Activated CD4-positive, CD25-positive, alpha-beta regulatory T cell treated with anti-CD3 and anti-CD28 coated beads, Interleukin-2, amount 50 U/mL, for 16 hours (primary cell): ENCODE data around the gene PLXND1.

Experiments used
- DNase-seq: peaks from one replicate; pipeline ENCODE4 v3.0.0-alpha.2; 2020; ENCODE audit warnings: low read depth, low spot score

The PLXND1 gene

GRCh38 chr3:129563850-129564535, 42.5 kb downstream of the PLXND1 start:
- DNase-seq, result no peak

- DNase-seq, result no peak
Observed at GRCh38 chr3:129563332-129563731, 43.1 kb downstream of the PLXND1 start.

GRCh38 chr3:129562803-129563202, 43.7 kb downstream of the PLXND1 start:
- no peak for DNase-seq

- no peak for DNase-seq
Observed at GRCh38 chr3:129561619-129562248, 44.7 kb downstream of the PLXND1 start.

GRCh38 chr3:129560911-129561594, 45.4 kb downstream of the PLXND1 start:
- no peak for DNase-seq

GRCh38 chr3:129560269-129560787, 46.1 kb downstream of the PLXND1 start:
- no peak for DNase-seq

- DNase-seq, result no peak
Observed at GRCh38 chr3:129559565-129560079, 46.9 kb downstream of the PLXND1 start.

- DNase-seq, result no peak
Observed at GRCh38 chr3:129558772-129559564, 47.5 kb downstream of the PLXND1 start.

- no peak for DNase-seq
Observed at GRCh38 chr3:129558081-129558771, 48.2 kb downstream of the PLXND1 start.

GRCh38 chr3:129557548-129557894, 49.0 kb downstream of the PLXND1 start:
- DNase-seq, result no peak

- no peak for DNase-seq
Observed at GRCh38 chr3:129556890-129557547, 49.5 kb downstream of the PLXND1 start.

GRCh38 chr3:129556358-129556695, 50.1 kb downstream of the PLXND1 start:
- DNase-seq, result no peak

- no peak for DNase-seq
Observed at GRCh38 chr3:129555616-129556357, 50.7 kb downstream of the PLXND1 start.

- no peak for DNase-seq
Observed at GRCh38 chr3:129555153-129555550, 51.3 kb downstream of the PLXND1 start.

GRCh38 chr3:129554356-129555152, 51.9 kb downstream of the PLXND1 start:
- no peak for DNase-seq

GRCh38 chr3:129553719-129554118, 52.8 kb downstream of the PLXND1 start:
- DNase-seq, result no peak

- DNase-seq, result no peak
Observed at GRCh38 chr3:129553171-129553570, 53.3 kb downstream of the PLXND1 start.

GRCh38 chr3:129552287-129553050, 54.0 kb downstream of the PLXND1 start:
- DNase-seq, result no peak
